Measurements from ENCODE around the gene CERCAM. TPM values are rescaled to one million over a fixed set of nuclear protein-coding genes. Genes with fewer than 3 reads are reported as not detected.

Gene CERCAM
- total and polyA plus RNA-seq, 2 of the 13 experiments (the other 11 are each of a cell fraction or from before 2014, with no cell fraction given): 9.0 to 17.1 TPM

GRCh38 chr9:128405077-128405779, 15.4 kb upstream of the CERCAM start (continued):
- TF ChIP-seq ZNF704 (CRISPR knock-in tag; IDR thresholded peaks at IDR 0.05; ENCODE audit: borderline replicate concordance) (no peak), ZNF816 (CRISPR knock-in tag; IDR thresholded peaks at IDR 0.05; ENCODE audit: borderline replicate concordance) (no peak), ZNF567 (CRISPR knock-in tag; IDR thresholded peaks at IDR 0.05; ENCODE audit: borderline replicate concordance) (0 out of 2 replicates have a peak, but pooled peaks have one; percentile 70), XRCC5 (optimal IDR thresholded peaks at IDR 0.05; ENCODE audit: low read length) (peak; percentile 44), ZMYM3 (CRISPR knock-in tag; IDR thresholded peaks at IDR 0.05) (no peak), NCOA2 (CRISPR knock-in tag; IDR thresholded peaks at IDR 0.05) (no peak), ZSCAN29 (CRISPR knock-in tag; conservative IDR thresholded peaks at IDR 0.05) (0 out of 2 replicates have a peak, but pooled peaks have one; percentile 47), ZNF780A (CRISPR knock-in tag; IDR thresholded peaks at IDR 0.05) (no peak), POLR2G (IDR thresholded peaks at IDR 0.05; ENCODE audit: low read depth, low read length) (peak; percentile 51), NRL (CRISPR knock-in tag; IDR thresholded peaks at IDR 0.05; ENCODE audit: borderline replicate concordance) (0 out of 2 replicates have a peak, but pooled peaks have one; percentile 14), GLI4 (CRISPR knock-in tag; IDR thresholded peaks at IDR 0.05; ENCODE audit: borderline replicate concordance) (no peak), ZFX (CRISPR knock-in tag; IDR thresholded peaks at IDR 0.05; ENCODE audit: low read depth) (peak; percentile 67), THYN1 (CRISPR knock-in tag; IDR thresholded peaks at IDR 0.05; ENCODE audit: borderline replicate concordance, low read depth) (no peak), SALL1 (CRISPR knock-in tag; IDR thresholded peaks at IDR 0.05) (0 out of 2 replicates have a peak, but pooled peaks have one; percentile 14), MZF1 (CRISPR knock-in tag; IDR thresholded peaks at IDR 0.05; ENCODE audit: borderline replicate concordance) (0 out of 2 replicates have a peak, but pooled peaks have one; percentile 42), PTBP1 (IDR thresholded peaks at IDR 0.05; ENCODE audit: low read depth, low read length, poor library complexity, severe bottlenecking) (no peak), HDAC2 (CRISPR knock-in tag; IDR thresholded peaks at IDR 0.05) (0 out of 2 replicates have a peak, but pooled peaks have one; percentile 14), SPEN (CRISPR knock-in tag; IDR thresholded peaks at IDR 0.05; ENCODE audit: low read depth) (peak; percentile 4; the same call in 1 of the 2 replicates), PATZ1 (CRISPR knock-in tag; IDR thresholded peaks at IDR 0.05) (peak; percentile 70), KLF11 (CRISPR knock-in tag; IDR thresholded peaks at IDR 0.05) (no peak)
- TF ChIP-seq, protein P1, sequence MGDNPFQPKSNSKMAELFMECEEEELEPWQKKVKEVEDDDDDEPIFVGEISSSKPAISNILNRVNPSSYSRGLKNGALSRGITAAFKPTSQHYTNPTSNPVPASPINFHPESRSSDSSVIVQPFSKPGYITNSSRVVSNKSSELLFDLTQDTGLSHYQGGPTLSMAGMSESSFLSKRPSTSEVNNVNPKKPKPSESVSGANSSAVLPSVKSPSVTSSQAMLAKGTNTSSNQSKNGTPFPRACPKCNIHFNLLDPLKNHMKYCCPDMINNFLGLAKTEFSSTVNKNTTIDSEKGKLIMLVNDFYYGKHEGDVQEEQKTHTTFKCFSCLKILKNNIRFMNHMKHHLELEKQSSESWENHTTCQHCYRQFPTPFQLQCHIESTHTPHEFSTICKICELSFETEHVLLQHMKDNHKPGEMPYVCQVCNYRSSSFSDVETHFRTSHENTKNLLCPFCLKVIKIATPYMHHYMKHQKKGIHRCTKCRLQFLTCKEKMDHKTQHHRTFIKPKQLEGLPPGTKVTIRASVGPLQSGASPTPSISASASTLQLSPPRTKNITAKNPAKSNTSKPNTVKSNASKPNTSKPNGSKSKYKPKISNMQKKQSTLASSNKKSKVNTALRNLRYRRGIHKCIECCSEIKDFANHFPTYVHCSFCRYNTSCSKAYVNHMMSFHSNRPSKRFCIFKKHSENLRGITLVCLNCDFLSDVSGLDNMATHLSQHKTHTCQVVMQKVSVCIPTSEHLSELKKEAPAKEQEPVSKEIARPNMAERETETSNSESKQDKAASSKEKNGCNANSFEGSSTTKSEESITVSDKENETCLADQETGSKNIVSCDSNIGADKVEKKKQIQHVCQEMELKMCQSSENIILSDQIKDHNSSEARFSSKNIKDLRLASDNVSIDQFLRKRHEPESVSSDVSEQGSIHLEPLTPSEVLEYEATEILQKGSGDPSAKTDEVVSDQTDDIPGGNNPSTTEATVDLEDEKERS (CRISPR knock-in tag; IDR thresholded peaks at IDR 0.05): 0 out of 2 replicates have a peak, but pooled peaks have one; percentile 20

Measured in HepG2 (cell line).